Right lobe of liver (tissue), 4 donors: ENCODE data around the gene BRINP3.

Experiments used
- POLR2A ChIP-seq: fragments of 450-650 bp; IDR thresholded peaks from one replicate; pipeline ENCODE4 v1.6.1; 2017; ENCODE audit warnings: antibody characterized with exemption, mild to moderate bottlenecking
- TF ChIP-seq, protein P1 (sequence below), 4 donors: fragments of 200-600 bp in 3 of 4; fragments of 450-650 bp in 1 of 4; IDR thresholded peaks; one replicate each; pipeline versions ENCODE4 v1.5.1 to v1.8.0; 2016 to 2022; ENCODE audit warnings: antibody characterized with exemption in 4 of 4, mild to moderate bottlenecking in 2 of 4
- donor health status: DM: no; HTN: no; CAD: no.
- donor health status: DM: no; HTN: no; CAD: no.
- donor health status: DM: no; HTN: yes; CAD: no.

DNA sequence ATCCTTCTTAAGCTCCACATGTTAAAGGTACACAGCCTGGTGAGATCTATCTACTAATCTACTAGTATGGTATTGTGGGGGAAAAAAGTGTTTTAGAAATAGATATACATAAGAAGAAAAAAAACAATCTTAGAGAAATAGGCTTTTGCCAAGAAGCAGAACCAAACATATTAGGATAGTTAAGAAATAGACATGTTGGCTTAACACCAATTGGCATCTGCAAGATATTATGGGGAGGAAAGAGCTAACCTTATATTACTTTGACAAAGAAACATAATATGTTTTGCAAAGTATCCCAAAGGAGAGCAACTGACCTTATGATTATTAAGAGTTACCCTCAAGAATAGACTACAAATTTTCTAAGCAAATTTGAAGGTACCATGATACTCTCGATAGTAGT is 202.9 kb downstream of the BRINP3 start:
- TF ChIP-seq, protein P1, sequence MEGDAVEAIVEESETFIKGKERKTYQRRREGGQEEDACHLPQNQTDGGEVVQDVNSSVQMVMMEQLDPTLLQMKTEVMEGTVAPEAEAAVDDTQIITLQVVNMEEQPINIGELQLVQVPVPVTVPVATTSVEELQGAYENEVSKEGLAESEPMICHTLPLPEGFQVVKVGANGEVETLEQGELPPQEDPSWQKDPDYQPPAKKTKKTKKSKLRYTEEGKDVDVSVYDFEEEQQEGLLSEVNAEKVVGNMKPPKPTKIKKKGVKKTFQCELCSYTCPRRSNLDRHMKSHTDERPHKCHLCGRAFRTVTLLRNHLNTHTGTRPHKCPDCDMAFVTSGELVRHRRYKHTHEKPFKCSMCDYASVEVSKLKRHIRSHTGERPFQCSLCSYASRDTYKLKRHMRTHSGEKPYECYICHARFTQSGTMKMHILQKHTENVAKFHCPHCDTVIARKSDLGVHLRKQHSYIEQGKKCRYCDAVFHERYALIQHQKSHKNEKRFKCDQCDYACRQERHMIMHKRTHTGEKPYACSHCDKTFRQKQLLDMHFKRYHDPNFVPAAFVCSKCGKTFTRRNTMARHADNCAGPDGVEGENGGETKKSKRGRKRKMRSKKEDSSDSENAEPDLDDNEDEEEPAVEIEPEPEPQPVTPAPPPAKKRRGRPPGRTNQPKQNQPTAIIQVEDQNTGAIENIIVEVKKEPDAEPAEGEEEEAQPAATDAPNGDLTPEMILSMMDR (IDR thresholded peaks at IDR 0.05) = no peak
- TF ChIP-seq POLR2A = no peak
